ENCODE measurements around the gene AMZ1.
A peak's percentile ranks its signal among the peaks of the same experiment; 100 is the strongest.

- TF ChIP-seq, protein P1, sequence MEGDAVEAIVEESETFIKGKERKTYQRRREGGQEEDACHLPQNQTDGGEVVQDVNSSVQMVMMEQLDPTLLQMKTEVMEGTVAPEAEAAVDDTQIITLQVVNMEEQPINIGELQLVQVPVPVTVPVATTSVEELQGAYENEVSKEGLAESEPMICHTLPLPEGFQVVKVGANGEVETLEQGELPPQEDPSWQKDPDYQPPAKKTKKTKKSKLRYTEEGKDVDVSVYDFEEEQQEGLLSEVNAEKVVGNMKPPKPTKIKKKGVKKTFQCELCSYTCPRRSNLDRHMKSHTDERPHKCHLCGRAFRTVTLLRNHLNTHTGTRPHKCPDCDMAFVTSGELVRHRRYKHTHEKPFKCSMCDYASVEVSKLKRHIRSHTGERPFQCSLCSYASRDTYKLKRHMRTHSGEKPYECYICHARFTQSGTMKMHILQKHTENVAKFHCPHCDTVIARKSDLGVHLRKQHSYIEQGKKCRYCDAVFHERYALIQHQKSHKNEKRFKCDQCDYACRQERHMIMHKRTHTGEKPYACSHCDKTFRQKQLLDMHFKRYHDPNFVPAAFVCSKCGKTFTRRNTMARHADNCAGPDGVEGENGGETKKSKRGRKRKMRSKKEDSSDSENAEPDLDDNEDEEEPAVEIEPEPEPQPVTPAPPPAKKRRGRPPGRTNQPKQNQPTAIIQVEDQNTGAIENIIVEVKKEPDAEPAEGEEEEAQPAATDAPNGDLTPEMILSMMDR (IDR thresholded peaks at IDR 0.05; ENCODE audit: low read depth, low read length) = peak; percentile 55
- TF ChIP-seq EZH2phosphoT487 (IDR thresholded peaks at IDR 0.05; ENCODE audit: low read depth) = no peak
Observed at GRCh38 chr7:2680792-2681490, 7.1 kb upstream of the AMZ1 start.
